Neuronal stem cell (in vitro differentiated cells): ENCODE results near the gene SLC10A6.
"Not testable (repeated sequence)": the region's sequence is repeated elsewhere in the genome, so short reads cannot be mapped to it uniquely, and the experiment has no call there.

ENCODE experiments used
- DNase-seq: peaks from one replicate; pipeline ENCODE4 v3.0.0-alpha.2; 2013; ENCODE audit warnings: low spot score
- H2AFZ ChIP-seq: one replicate; pipeline ENCODE4 v1.6.1; 2013; ENCODE audit warnings: mild to moderate bottlenecking, low read length, inconsistent platforms
- H2AK5ac ChIP-seq: 2 replicates; pipeline ENCODE4 v1.6.1; 2013; ENCODE audit warnings: low read depth, mild to moderate bottlenecking, inconsistent platforms, low read length, moderate library complexity, mixed read lengths
- H2BK120ac ChIP-seq: 2 replicates; pipeline ENCODE4 v1.6.1; 2013; ENCODE audit warnings: low read depth, mild to moderate bottlenecking, inconsistent platforms, low read length, moderate library complexity, mixed read lengths
- H2BK12ac ChIP-seq: one replicate; pipeline ENCODE4 v1.6.1; 2013; ENCODE audit warnings: low read length, inconsistent platforms
- H2BK15ac ChIP-seq: 2 replicates; pipeline ENCODE4 v1.6.1; 2013; ENCODE audit warnings: mild to moderate bottlenecking, low read length, inconsistent platforms, mixed read lengths
- H2BK5ac ChIP-seq: one replicate; pipeline ENCODE4 v1.6.1; 2013; ENCODE audit warnings: inconsistent platforms, mild to moderate bottlenecking, low read length, moderate library complexity
- H3K14ac ChIP-seq: one replicate; pipeline ENCODE4 v1.6.1; 2013; ENCODE audit warnings: low read length, inconsistent platforms
- H3K18ac ChIP-seq: 2 replicates; pipeline ENCODE4 v1.6.1; 2013; ENCODE audit warnings: low read length, inconsistent platforms
- H3K23ac ChIP-seq: 2 replicates; pipeline ENCODE4 v1.6.1; 2013; ENCODE audit warnings: low read depth, mild to moderate bottlenecking, mixed read lengths, low read length, inconsistent platforms; ENCODE audit not compliant: poor library complexity
- H3K27ac ChIP-seq: replicated peaks from 3 replicates; pipeline ENCODE4 v1.5.1; 2013; ENCODE audit warnings: low read length, inconsistent platforms
- H3K27me3 ChIP-seq, 3 experiments: 2 replicates each; pipeline ENCODE4 v1.6.1; 2013; ENCODE audit warnings: low read length in 3 of 3, mild to moderate bottlenecking in 2 of 3, inconsistent platforms in 1 of 3, low read depth in 1 of 3, mixed read lengths in 1 of 3, moderate library complexity in 1 of 3; ENCODE audit not compliant: control insufficient read depth in 3 of 3, insufficient read depth in 3 of 3
- H3K36me3 ChIP-seq, 2 donors: replicated peaks in 1 of 2; 2 replicates each; pipeline ENCODE4 v1.6.1; 2013; ENCODE audit warnings: low read length in 2 of 2; ENCODE audit not compliant: control insufficient read depth in 2 of 2, insufficient read depth in 2 of 2
- H3K4ac ChIP-seq: 2 replicates; pipeline ENCODE4 v1.6.1; 2013; ENCODE audit warnings: inconsistent platforms, mild to moderate bottlenecking, low read length, moderate library complexity
- H3K4me1 ChIP-seq, 2 donors: 1 replicate in 1 of 2; 2 replicates in 1 of 2; pipeline ENCODE4 v1.6.1; 2013; ENCODE audit warnings: low read length in 2 of 2, low read depth in 1 of 2; ENCODE audit not compliant: control insufficient read depth in 2 of 2, insufficient read depth in 1 of 2
- H3K4me2 ChIP-seq: one replicate; pipeline ENCODE4 v1.6.1; 2013; ENCODE audit warnings: mild to moderate bottlenecking, low read length, inconsistent platforms; ENCODE audit not compliant: insufficient read depth, poor library complexity, severe bottlenecking
- H3K4me3 ChIP-seq, 2 donors: 2 replicates each; pipeline ENCODE4 v1.5.1; 2013; ENCODE audit warnings: low read length in 2 of 2, mild to moderate bottlenecking in 2 of 2, inconsistent platforms in 1 of 2, moderate library complexity in 1 of 2
- H3K79me1 ChIP-seq: one replicate; pipeline ENCODE4 v1.6.1; 2013; ENCODE audit warnings: low read depth, mild to moderate bottlenecking, inconsistent platforms, low read length, moderate library complexity
- H3K9ac ChIP-seq: one replicate; pipeline ENCODE4 v1.6.1; 2013; ENCODE audit warnings: mild to moderate bottlenecking, low read depth, low read length, inconsistent platforms; ENCODE audit not compliant: poor library complexity
- H3K9me3 ChIP-seq, 2 donors: replicated peaks in 1 of 2; 2 replicates each; pipeline versions ENCODE3 to v1.6.1; 2013; ENCODE audit warnings: low read length in 2 of 2, mild to moderate bottlenecking in 2 of 2, inconsistent platforms in 1 of 2, low read depth in 1 of 2, mixed read lengths in 1 of 2, moderate library complexity in 1 of 2; ENCODE audit not compliant: control insufficient read depth in 2 of 2, insufficient read depth in 1 of 2
- H4K8ac ChIP-seq: one replicate; pipeline ENCODE4 v1.6.1; 2013; ENCODE audit warnings: low read depth, mild to moderate bottlenecking, inconsistent platforms, low read length, moderate library complexity
- H4K91ac ChIP-seq: one replicate; pipeline ENCODE4 v1.6.1; 2013; ENCODE audit warnings: low read length, low read depth, mild to moderate bottlenecking, inconsistent platforms; ENCODE audit not compliant: poor library complexity
- WGBS, 2 donors: extraction: QIAGEN DNeasy Blood & Tissue Kit; methylation state at CpG; one replicate each; pipeline ENCODE4 v1.1.7; 2013; ENCODE audit warnings: missing lambda C conversion rate in 2 of 2, mixed read lengths in 1 of 2; ENCODE audit not compliant: insufficient read length in 2 of 2, insufficient replicate concordance in 1 of 2; ENCODE audit errors: extremely low coverage in 2 of 2; 5-methylcytosine and 5-hydroxymethylcytosine counted together

The SLC10A6 gene

GRCh38 chr4:86875436-86875835, 26.3 kb upstream of the SLC10A6 start:
- not testable (repeated sequence) for H3K23ac ChIP-seq, H3K9ac ChIP-seq, H2BK120ac ChIP-seq, H2BK12ac ChIP-seq, DNase-seq, H3K4ac ChIP-seq, H3K36me3 ChIP-seq, H3K27ac ChIP-seq, H3K4me2 ChIP-seq, H2BK5ac ChIP-seq, H3K4me3 ChIP-seq, H2AFZ ChIP-seq, H3K79me1 ChIP-seq, H4K8ac ChIP-seq, H3K4me1 ChIP-seq, H3K18ac ChIP-seq, H2AK5ac ChIP-seq, H3K27me3 ChIP-seq, H4K91ac ChIP-seq, H3K14ac ChIP-seq, H2BK15ac ChIP-seq
- WGBS, 2 donors, result no CpG with 5 or more reads among the region's 4 CpGs
- H3K9me3 ChIP-seq, result peaks cover 1 to 13% of the 10 kb centered on the region in 2 donors

- no CpG with 5 or more reads among the region's 4 CpGs for WGBS, 2 donors
Observed at GRCh38 chr4:86872135-86872534, 23.0 kb upstream of the SLC10A6 start.

GRCh38 chr4:86870442-86871069, 21.4 kb upstream of the SLC10A6 start:
- no CpG with 5 or more reads among the region's 9 CpGs for WGBS, 2 donors
- Histone ChIP-seq H3K18ac (no peak overlapping the region), H3K14ac (no peak overlapping the region), H3K79me1 (no peaks in the 10 kb centered on the region), H3K4me2 (no peak overlapping the region), H3K9me3 (no peaks in the 10 kb centered on the region), H3K27ac (no peak overlapping the region), H2BK15ac (no peak overlapping the region), H3K4me3 (no peak overlapping the region), H3K4me1 (no peaks in the 10 kb centered on the region), H3K9ac (no peak overlapping the region), H2BK120ac (no peak overlapping the region), H2AK5ac (no peak overlapping the region), H3K23ac (no peak overlapping the region), H4K8ac (no peak overlapping the region), H2BK5ac (no peak overlapping the region), H3K36me3 (no peaks in the 10 kb centered on the region), H3K4ac (no peak overlapping the region), H2BK12ac (no peak overlapping the region), H3K27me3 (no peaks in the 10 kb centered on the region), H4K91ac (no peak overlapping the region), H2AFZ (no peak overlapping the region)
- no peak for DNase-seq

More at GRCh38 chr4:86872135-86872534, 23.0 kb upstream of the SLC10A6 start:
- Histone ChIP-seq H3K4me1 (no peaks in the 10 kb centered on the region), H3K4me2 (no peak overlapping the region), H2AFZ (no peak overlapping the region), H4K8ac (no peak overlapping the region), H3K9ac (no peak overlapping the region), H2BK12ac (no peak overlapping the region), H3K4ac (no peak overlapping the region), H3K27me3 (no peaks in the 10 kb centered on the region), H3K79me1 (no peaks in the 10 kb centered on the region), H3K36me3 (no peaks in the 10 kb centered on the region), H4K91ac (no peak overlapping the region), H2BK15ac (no peak overlapping the region), H3K27ac (no peak overlapping the region), H3K14ac (no peak overlapping the region), H3K4me3 (no peak overlapping the region), H2BK120ac (no peak overlapping the region), H3K23ac (no peak overlapping the region), H2AK5ac (no peak overlapping the region), H2BK5ac (no peak overlapping the region), H3K18ac (no peak overlapping the region), H3K9me3 (no peaks in the 10 kb centered on the region)
- no peak for DNase-seq

- Histone ChIP-seq H3K23ac (no peak overlapping the region), H3K9ac (no peak overlapping the region), H3K4me1 (no peaks in the 10 kb centered on the region), H3K18ac (no peak overlapping the region), H2BK120ac (no peak overlapping the region), H2AK5ac (no peak overlapping the region), H3K9me3 (no peaks in the 10 kb centered on the region), H3K4me2 (no peak overlapping the region), H2BK15ac (no peak overlapping the region), H2BK12ac (no peak overlapping the region), H3K79me1 (no peaks in the 10 kb centered on the region), H2BK5ac (no peak overlapping the region), H3K27me3 (no peaks in the 10 kb centered on the region), H3K27ac (no peak overlapping the region), H4K8ac (no peak overlapping the region), H2AFZ (no peak overlapping the region), H4K91ac (no peak overlapping the region), H3K14ac (no peak overlapping the region), H3K36me3 (no peaks in the 10 kb centered on the region), H3K4me3 (no peak overlapping the region), H3K4ac (no peak overlapping the region)
- WGBS, 2 donors, result no CpG with 5 or more reads among the region's 8 CpGs
- no peak for DNase-seq
Observed at GRCh38 chr4:86857341-86858052, 8.3 kb upstream of the SLC10A6 start.
